ENCODE results near the gene HAP1.

GRCh38 chr17:41722231-41722630 lies 12.2 kb downstream of the HAP1 start:
- TF ChIP-seq CTCF (conservative IDR thresholded peaks at IDR 0.05 in 1 of 2, IDR thresholded peaks at IDR 0.05 in 1 of 2; ENCODE audit: low read depth in 1 of 2, low read length in 2 of 2) (no peak), EZH2 (IDR thresholded peaks at IDR 0.05; ENCODE audit: low read length, missing control alignments) (no peak)

All from fibroblast of lung (primary cell).